H1 (cell line): Measurements from ENCODE around the gene TRAPPC2L. TPM values are rescaled to one million over a fixed set of nuclear protein-coding genes. Genes with fewer than 3 reads are reported as not detected.

ENCODE experiments used
- CTCF ChIA-PET: fragments of 300-600 bp; sonication (Branson Sonifier 250); formaldehyde crosslinking; loops from one replicate; lab custom pipeline; 2021; ENCODE audit not compliant: partially characterized antibody; lab: Charles Lee
- POLR2A ChIA-PET: fragments of 300-600 bp; sonication (Branson Sonifier 250); formaldehyde crosslinking; loops from one replicate; lab custom pipeline; 2021; ENCODE audit warnings: inconsistent platforms; ENCODE audit not compliant: partially characterized antibody; lab: Charles Lee
- DNase-seq, 2 experiments: peaks; one replicate each; pipeline versions ENCODE4 v3.0.0 to v3.0.0-alpha.2; 2010 to 2022; ENCODE audit warnings: low spot score in 2 of 2, low read depth in 1 of 2, mixed read lengths in 1 of 2
- FAIRE-seq: peaks from 2 replicates; lab custom pipeline; 2011; peaks lifted over from hg19 to GRCh38; lab: Jason Lieb, UNC
- H2AFZ ChIP-seq: 2 replicates; pipeline ENCODE4 v1.8.1; 2012; ENCODE audit warnings: low read length, inconsistent platforms
- H2AK5ac ChIP-seq: 2 replicates; pipeline ENCODE4 v1.6.1; 2013; ENCODE audit warnings: low read depth, low read length
- H2BK120ac ChIP-seq: replicated peaks from 2 replicates; pipeline ENCODE3; 2013; ENCODE audit warnings: low read depth, low read length, inconsistent platforms
- H2BK12ac ChIP-seq: 2 replicates; pipeline ENCODE4 v1.6.1; 2013; ENCODE audit warnings: low read depth, low read length
- H2BK15ac ChIP-seq: 2 replicates; pipeline ENCODE4 v1.6.1; 2013; ENCODE audit warnings: low read length
- H2BK20ac ChIP-seq: 2 replicates; pipeline ENCODE4 v1.6.1; 2013; ENCODE audit warnings: low read length
- H2BK5ac ChIP-seq: 2 replicates; pipeline ENCODE4 v1.6.1; 2013; ENCODE audit warnings: low read depth, low read length
- H3K14ac ChIP-seq: 2 replicates; pipeline ENCODE4 v1.6.1; 2013; ENCODE audit warnings: inconsistent platforms; ENCODE audit not compliant: insufficient read length
- H3K18ac ChIP-seq: 2 replicates; pipeline ENCODE4 v1.6.1; 2013; ENCODE audit warnings: low read length; ENCODE audit errors: extremely low read depth
- H3K23ac ChIP-seq: 2 replicates; pipeline ENCODE4 v1.6.1; 2013; ENCODE audit warnings: inconsistent platforms; ENCODE audit not compliant: insufficient read length
- H3K23me2 ChIP-seq: 2 replicates; pipeline ENCODE4 v1.6.1; 2013; ENCODE audit warnings: low read depth, low read length
- H3K27ac ChIP-seq: 2 replicates; pipeline ENCODE4 v1.6.1; 2011; ENCODE audit warnings: low read depth, low read length, inconsistent platforms
- H3K27me3 ChIP-seq, 4 experiments: replicated peaks in 1 of 4; 1 replicate in 1 of 4; 2 replicates in 3 of 4; pipeline versions ENCODE4 v1.6.1 to v1.8.1; 2011 to 2013; ENCODE audit warnings: low read length in 3 of 4, mild to moderate bottlenecking in 3 of 4, inconsistent platforms in 2 of 4, mixed read lengths in 2 of 4, moderate library complexity in 1 of 4; ENCODE audit not compliant: control insufficient read depth in 3 of 4, insufficient read depth in 3 of 4; ENCODE audit errors: extremely low read depth in 1 of 4
- H3K36me3 ChIP-seq, 4 experiments: 2 replicates each; pipeline versions ENCODE4 v1.6.1 to v1.8.1; 2011 to 2013; ENCODE audit warnings: mild to moderate bottlenecking in 4 of 4, low read length in 3 of 4, moderate library complexity in 2 of 4, control low read depth in 1 of 4, inconsistent platforms in 1 of 4; ENCODE audit not compliant: insufficient read depth in 4 of 4, control insufficient read depth in 2 of 4
- H3K4ac ChIP-seq: replicated peaks from 2 replicates; pipeline ENCODE3; 2013; ENCODE audit warnings: low read length, low read depth, mixed read lengths, inconsistent platforms; ENCODE audit not compliant: insufficient read length
- H3K4me1 ChIP-seq, 4 experiments: replicated peaks in 1 of 4; 1 replicate in 1 of 4; 2 replicates in 3 of 4; pipeline versions ENCODE4 v1.6.1 to v1.8.1; 2011 to 2013; ENCODE audit warnings: low read length in 3 of 4, inconsistent platforms in 2 of 4, mixed read lengths in 1 of 4; ENCODE audit not compliant: insufficient read depth in 4 of 4, control insufficient read depth in 3 of 4
- H3K4me2 ChIP-seq, 2 experiments: 2 replicates each; pipeline versions ENCODE4 v1.6.1 to v1.8.1; 2011 to 2013; ENCODE audit warnings: low read depth in 2 of 2, low read length in 2 of 2, control low read depth in 1 of 2, inconsistent platforms in 1 of 2, mild to moderate bottlenecking in 1 of 2; ENCODE audit not compliant: insufficient read depth in 1 of 2
- H3K4me3 ChIP-seq, 4 experiments: fragments of 200-600, 300-600 bp in 1 of 4; sonication (generic), shearing (Covaris generic), sonication (Bioruptor Twin) in 1 of 4; 2 replicates each; pipeline versions ENCODE4 v1.5.1 to v1.8.1; 2011 to 2016; ENCODE audit warnings: low read length in 4 of 4, low read depth in 3 of 4, control low read depth in 2 of 4, inconsistent platforms in 2 of 4, mild to moderate bottlenecking in 2 of 4, mixed read lengths in 1 of 4, moderate library complexity in 1 of 4; ENCODE audit not compliant: insufficient read depth in 2 of 4; ENCODE audit errors: extremely low read depth in 1 of 4
- H3K56ac ChIP-seq: replicated peaks from 2 replicates; pipeline ENCODE3; 2013; ENCODE audit warnings: low read depth, mild to moderate bottlenecking, mixed read lengths, low read length, inconsistent platforms; ENCODE audit not compliant: insufficient read length
- H3K79me1 ChIP-seq: 2 replicates; pipeline ENCODE4 v1.6.1; 2013; ENCODE audit warnings: low read depth, low read length, control low read depth
- H3K79me2 ChIP-seq, 2 experiments: 2 replicates each; pipeline versions ENCODE4 v1.6.1 to v1.8.1; 2012 to 2013; ENCODE audit warnings: low read length in 2 of 2, mild to moderate bottlenecking in 2 of 2, inconsistent platforms in 1 of 2; ENCODE audit not compliant: insufficient read depth in 2 of 2, control insufficient read depth in 1 of 2
- H3K9ac ChIP-seq, 4 experiments: replicated peaks in 1 of 4; 1 replicate in 1 of 4; 2 replicates in 3 of 4; pipeline versions ENCODE4 v1.6.1 to v1.8.1; 2011 to 2013; ENCODE audit warnings: low read depth in 3 of 4, low read length in 3 of 4, control low read depth in 2 of 4, mild to moderate bottlenecking in 2 of 4, moderate library complexity in 2 of 4, inconsistent platforms in 1 of 4; ENCODE audit errors: extremely low read depth in 1 of 4
- H3K9me3 ChIP-seq, 2 experiments: 2 replicates each; pipeline versions ENCODE4 v1.6.1 to v1.8.1; 2012 to 2013; ENCODE audit warnings: mild to moderate bottlenecking in 2 of 2, moderate library complexity in 2 of 2, control low read depth in 1 of 2, inconsistent platforms in 1 of 2, low read depth in 1 of 2, low read length in 1 of 2, mixed read lengths in 1 of 2; ENCODE audit not compliant: insufficient read depth in 2 of 2
- H4K20me1 ChIP-seq, 2 experiments: replicated peaks in 1 of 2; 2 replicates each; pipeline versions ENCODE3 to v1.8.1; 2011 to 2013; ENCODE audit warnings: inconsistent platforms in 2 of 2, low read length in 2 of 2, mild to moderate bottlenecking in 1 of 2; ENCODE audit not compliant: insufficient read depth in 2 of 2, control insufficient read depth in 1 of 2
- H4K5ac ChIP-seq: 2 replicates; pipeline ENCODE4 v1.6.1; 2013; ENCODE audit warnings: low read length, low read depth, mixed read lengths, inconsistent platforms; ENCODE audit not compliant: insufficient read length
- H4K8ac ChIP-seq: 2 replicates; pipeline ENCODE4 v1.8.0; 2013; ENCODE audit warnings: mild to moderate bottlenecking, moderate library complexity, low read length, inconsistent platforms; ENCODE audit not compliant: insufficient read depth; ENCODE audit errors: extremely low read depth
- H4K91ac ChIP-seq: replicated peaks from 2 replicates; pipeline ENCODE3; 2013; ENCODE audit warnings: low read length, mixed read lengths, inconsistent platforms; ENCODE audit not compliant: insufficient read length
- ASH2L ChIP-seq: fragments of 200-600, 300-600 bp; sonication (generic); IDR thresholded peaks from one replicate; pipeline ENCODE4 v1.7.1; 2017; ENCODE audit warnings: low read length
- POLR2AphosphoS5 ChIP-seq: IDR thresholded peaks from 2 replicates; pipeline ENCODE4 v1.6.1; 2011; ENCODE audit warnings: low read depth, low read length
- RBBP5 ChIP-seq: IDR thresholded peaks from 2 replicates; pipeline ENCODE4 v1.7.1; 2012; ENCODE audit warnings: low read depth, mild to moderate bottlenecking, inconsistent platforms, low read length, moderate library complexity, borderline replicate concordance
- SRF ChIP-seq: IDR thresholded peaks from 2 replicates; pipeline ENCODE4 v1.6.1; 2011; ENCODE audit warnings: mild to moderate bottlenecking, low read depth, low read length, moderate library complexity
- TCF12 ChIP-seq: IDR thresholded peaks from 2 replicates; pipeline ENCODE4 v1.6.1; 2011; ENCODE audit warnings: low read depth, mild to moderate bottlenecking, low read length
- WGBS, 2 experiments: shearing (Covaris generic) in 1 of 2; methylation state at CpG; one replicate each; pipeline versions ENCODE4 v1.1.6 to v1.1.7; 2013 to 2015; ENCODE audit warnings: low lambda C conversion rate in 2 of 2, mixed read lengths in 2 of 2, inconsistent platforms in 1 of 2, low coverage in 1 of 2, missing lambda C conversion rate in 1 of 2; ENCODE audit not compliant: insufficient replicate concordance in 2 of 2, insufficient coverage in 1 of 2, insufficient read length in 1 of 2; ENCODE audit errors: extremely low coverage in 1 of 2, missing lambda C conversion rate in 1 of 2; 5-methylcytosine and 5-hydroxymethylcytosine counted together
- polyA plus RNA-seq, 7 experiments: library from polyadenylated mRNA; depleted of rRNA in 3 of 7; stranded (reverse) in 5 of 7; unstranded in 2 of 7; fragments of >200 nt in 5 of 7; fragments of 200-250 nt in 2 of 7; gene quantifications; 1 replicate in 5 of 7; 2 replicates in 1 of 7; 4 replicates in 1 of 7; pipeline versions ENCODE4 v1.2.1 to v1.2.3, GENCODE V29; 2011 to 2013; ENCODE audit warnings: missing spikeins in 2 of 7, mixed read lengths in 2 of 7
- total RNA-seq: library from RNA; stranded (reverse); fragmentation: NEBNext Ultra II Directional; extraction: Animal tissue kit (Norgen Biotek cat#: 25700); gene quantifications from 2 replicates; pipeline ENCODE4 v1.2.1, GENCODE V29; 2021

The TRAPPC2L gene
- total and polyA plus RNA-seq, 2 of the 8 experiments (the other 6 are each of a cell fraction or from before 2014, with no cell fraction given), result 98.7 to 133 TPM

GRCh38 chr16:88819126-88819525, 37.8 kb upstream of the TRAPPC2L start:
- Histone ChIP-seq H3K4me2 (no peak overlapping the region), H3K18ac (no peak overlapping the region), H3K14ac (no peak overlapping the region), H3K4me1 (no peaks in the 10 kb centered on the region), H2BK12ac (no peak overlapping the region), H3K9me3 (no peaks in the 10 kb centered on the region), H2BK5ac (no peak overlapping the region), H4K91ac (no peak overlapping the region), H4K5ac (no peak overlapping the region), H3K36me3 (no peaks in the 10 kb centered on the region), H3K23me2 (no peaks in the 10 kb centered on the region), H4K8ac (peak overlapping the region; percentile 68; the same call in 1 of the 2 replicates), H3K27ac (no peak overlapping the region), H4K20me1 (peaks cover 0 to 3% of the 10 kb centered on the region in 2 experiments), H3K4ac (no peak overlapping the region), H3K23ac (no peak overlapping the region), H3K56ac (no peak overlapping the region), H3K9ac (no peak overlapping the region), H3K79me1 (no peaks in the 10 kb centered on the region), H3K79me2 (no peaks in the 10 kb centered on the region), H2BK20ac (no peak overlapping the region), H3K27me3 (no peaks in the 10 kb centered on the region), H3K4me3 (no peak overlapping the region), H2BK120ac (no peak overlapping the region), H2BK15ac (no peak overlapping the region), H2AFZ (no peak overlapping the region), H2AK5ac (no peak overlapping the region)
- no peak for FAIRE-seq
- POLR2A ChIA-PET, result interaction anchor here (0.9 to 9.0 kb wide), 3 partner anchors 7 to 14 kb away, joined by 3 to 77 read pairs (median 4); partner anchors contain the start of gene APRT
- DNase-seq, result no peak
- CTCF ChIA-PET, result interaction anchor here (0.6 to 2.2 kb wide), 10 partner anchors 11 to 348 kb away, joined by 3 to 6 read pairs (median 3); no protein-coding TSS in a partner anchor
- 88% methylated on average over 13 of the region's 16 CpGs; no CpG with 5 or more reads in 1 of the 2 experiments for WGBS, 2 experiments
- TF ChIP-seq TCF12, result no peak
- TF ChIP-seq RBBP5, result no peak
- no peak for TF ChIP-seq ASH2L
- TF ChIP-seq SRF, result no peak
- no peak for TF ChIP-seq POLR2AphosphoS5
